GM12865 (cell line): ENCODE measurements around the gene RHOH.

Source experiments
- DNase-seq: peaks from one replicate; pipeline ENCODE4 v3.0.0; 2010; ENCODE audit warnings: low read depth
- H3K4me3 ChIP-seq: 2 replicates; pipeline ENCODE4 v1.5.1; 2011; ENCODE audit warnings: mild to moderate bottlenecking, low read depth, low read length, control low read depth
- TF ChIP-seq, protein P1 (sequence below): IDR thresholded peaks from 2 replicates; pipeline ENCODE4 v1.5.1; 2011; ENCODE audit warnings: low read length, control low read depth, low read depth, inconsistent platforms; ENCODE audit not compliant: insufficient read depth; ENCODE audit errors: missing control alignments

The RHOH gene

DNA sequence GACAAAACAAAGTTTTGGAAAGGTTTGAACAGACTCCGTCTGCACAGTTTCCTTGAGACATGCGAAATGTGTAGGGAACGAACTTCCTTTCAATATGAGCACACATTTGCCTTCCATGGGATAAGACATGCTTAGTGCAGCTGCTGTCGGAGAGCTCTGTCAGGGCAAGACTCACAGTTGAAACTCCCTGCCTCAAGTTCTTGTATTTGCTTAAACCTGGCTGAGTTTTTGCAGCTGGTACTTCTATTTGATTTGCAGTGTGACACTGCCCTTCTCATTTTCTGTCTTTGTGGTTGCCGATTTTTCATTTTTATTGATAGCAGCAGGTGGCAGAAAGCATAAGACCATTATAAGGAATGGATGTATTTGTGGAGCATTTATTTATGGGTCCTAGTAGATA is 18.2 kb upstream of the RHOH start:
- TF ChIP-seq, protein P1, sequence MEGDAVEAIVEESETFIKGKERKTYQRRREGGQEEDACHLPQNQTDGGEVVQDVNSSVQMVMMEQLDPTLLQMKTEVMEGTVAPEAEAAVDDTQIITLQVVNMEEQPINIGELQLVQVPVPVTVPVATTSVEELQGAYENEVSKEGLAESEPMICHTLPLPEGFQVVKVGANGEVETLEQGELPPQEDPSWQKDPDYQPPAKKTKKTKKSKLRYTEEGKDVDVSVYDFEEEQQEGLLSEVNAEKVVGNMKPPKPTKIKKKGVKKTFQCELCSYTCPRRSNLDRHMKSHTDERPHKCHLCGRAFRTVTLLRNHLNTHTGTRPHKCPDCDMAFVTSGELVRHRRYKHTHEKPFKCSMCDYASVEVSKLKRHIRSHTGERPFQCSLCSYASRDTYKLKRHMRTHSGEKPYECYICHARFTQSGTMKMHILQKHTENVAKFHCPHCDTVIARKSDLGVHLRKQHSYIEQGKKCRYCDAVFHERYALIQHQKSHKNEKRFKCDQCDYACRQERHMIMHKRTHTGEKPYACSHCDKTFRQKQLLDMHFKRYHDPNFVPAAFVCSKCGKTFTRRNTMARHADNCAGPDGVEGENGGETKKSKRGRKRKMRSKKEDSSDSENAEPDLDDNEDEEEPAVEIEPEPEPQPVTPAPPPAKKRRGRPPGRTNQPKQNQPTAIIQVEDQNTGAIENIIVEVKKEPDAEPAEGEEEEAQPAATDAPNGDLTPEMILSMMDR: no peak
- no peak for DNase-seq
- no peak overlapping the region for H3K4me3 ChIP-seq

GRCh38 chr4:40179360-40179759 is 17.5 kb upstream of the RHOH start:
- TF ChIP-seq, protein P1: no peak
- H3K4me3 ChIP-seq: no peak overlapping the region
- no peak for DNase-seq

GRCh38 chr4:40180356-40180755 is 16.5 kb upstream of the RHOH start:
- H3K4me3 ChIP-seq: peak overlapping the region; percentile 50
- TF ChIP-seq, protein P1: no peak
- no peak for DNase-seq

- TF ChIP-seq, protein P1: no peak
Observed at GRCh38 chr4:40182001-40182400, 14.8 kb upstream of the RHOH start.

DNA sequence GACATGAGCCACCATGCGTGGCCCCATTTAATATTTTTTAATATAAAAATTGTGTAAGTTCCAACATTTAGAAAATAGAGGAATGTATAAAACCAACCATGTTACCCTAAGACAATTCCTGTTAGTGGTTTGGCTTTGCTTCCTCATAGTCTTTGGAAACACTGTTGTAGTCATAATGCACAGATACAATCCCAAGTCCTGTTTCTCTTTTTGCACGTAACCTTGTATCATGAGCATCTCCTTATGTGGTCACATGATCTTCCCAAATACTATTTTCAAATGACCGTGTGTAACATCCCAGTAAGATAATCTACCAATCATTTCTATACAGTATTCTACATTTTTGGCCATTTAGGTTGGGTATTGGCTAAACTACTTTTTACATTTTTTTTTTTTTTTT is 13.9 kb upstream of the RHOH start:
- no peak overlapping the region for H3K4me3 ChIP-seq
- TF ChIP-seq, protein P1: no peak
- DNase-seq: no peak

More at GRCh38 chr4:40182001-40182400, 14.8 kb upstream of the RHOH start:
- peak; percentile 73 for DNase-seq
- H3K4me3 ChIP-seq: peak overlapping the region; percentile 50

GRCh38 chr4:40183615-40184411 is 13.0 kb upstream of the RHOH start:
- peak; percentile 89 for DNase-seq
- TF ChIP-seq, protein P1: no peak
- H3K4me3 ChIP-seq: peak overlapping the region; percentile 23
